GM23338 (cell line): ENCODE data around the gene PRELID2. TPM values are rescaled to one million over a fixed set of nuclear protein-coding genes. Genes with fewer than 3 reads are reported as not detected.

ENCODE experiments used
- ATAC-seq: fragments of 200-7000 bp; cut with Tn5 transposase; 3 replicates; pipeline ENCODE4 v1.9.1; 2020
- DNase-seq: peaks from one replicate; pipeline ENCODE4 v3.0.0-alpha.2; 2015; ENCODE audit warnings: low spot score
- H2AFZ ChIP-seq: fragments of 200-600 bp; sonication (generic); 2 replicates; pipeline ENCODE4 v1.8.0; 2016; ENCODE audit warnings: antibody characterized with exemption, mild to moderate bottlenecking, moderate library complexity
- H3F3A ChIP-seq: fragments of 200-600 bp; sonication (generic); replicated peaks from 2 replicates; pipeline ENCODE4 v1.8.0; 2017; ENCODE audit warnings: antibody characterized with exemption, mixed run types, low read depth
- H3K27ac ChIP-seq: fragments of 200-600 bp; sonication (generic); 2 replicates; pipeline ENCODE4 v1.6.1; 2016; ENCODE audit warnings: low read depth
- H3K27me3 ChIP-seq: fragments of 200-600 bp; sonication (generic); 2 replicates; pipeline ENCODE4 v1.8.0; 2016; ENCODE audit warnings: mild to moderate bottlenecking, mixed run types, moderate library complexity; ENCODE audit not compliant: insufficient read depth
- H3K36me3 ChIP-seq: fragments of 200-600 bp; sonication (generic); 2 replicates; pipeline ENCODE4 v1.8.0; 2016; ENCODE audit warnings: mild to moderate bottlenecking; ENCODE audit not compliant: insufficient read depth
- H3K4me1 ChIP-seq: fragments of 200-600 bp; sonication (generic); 2 replicates; pipeline ENCODE4 v1.8.0; 2016; ENCODE audit warnings: mild to moderate bottlenecking, moderate library complexity; ENCODE audit not compliant: insufficient read depth
- H3K4me2 ChIP-seq: fragments of 200-600 bp; sonication (generic); 2 replicates; pipeline ENCODE4 v1.7.1; 2017; ENCODE audit warnings: mixed run types
- H3K4me3 ChIP-seq: fragments of 200-600 bp; sonication (generic); 2 replicates; pipeline ENCODE4 v1.6.1; 2016; ENCODE audit warnings: mixed run types
- H3K79me2 ChIP-seq: fragments of 200-600 bp; sonication (generic); replicated peaks from 2 replicates; pipeline ENCODE4 v1.8.0; 2017; ENCODE audit warnings: mild to moderate bottlenecking; ENCODE audit not compliant: insufficient read depth
- H3K9me2 ChIP-seq: fragments of 200-600 bp; sonication (generic); 2 replicates; pipeline ENCODE4 v1.8.0; 2017; ENCODE audit not compliant: insufficient read depth
- H4K20me1 ChIP-seq: fragments of 200-600 bp; sonication (generic); replicated peaks from 2 replicates; pipeline ENCODE4 v1.8.0; 2017; ENCODE audit warnings: mild to moderate bottlenecking; ENCODE audit not compliant: insufficient read depth
- H3K27ac Mint-ChIP-seq: 2 replicates; pipeline ENCODE4 v1.8.0; 2020; ENCODE audit warnings: inconsistent platforms, mild to moderate bottlenecking, moderate library complexity, mixed read lengths
- H3K27me3 Mint-ChIP-seq: 3 replicates; pipeline ENCODE4 v1.8.0; 2022; ENCODE audit warnings: low read depth, mild to moderate bottlenecking, moderate library complexity, mixed read lengths, inconsistent platforms; ENCODE audit not compliant: insufficient read depth, poor library complexity
- H3K36me3 Mint-ChIP-seq: 3 replicates; pipeline ENCODE4 v1.8.0; 2021; ENCODE audit warnings: low read depth, mild to moderate bottlenecking, inconsistent platforms, moderate library complexity, mixed read lengths
- H3K4me1 Mint-ChIP-seq: 3 replicates; pipeline ENCODE4 v1.8.0; 2020; ENCODE audit warnings: mild to moderate bottlenecking, inconsistent platforms, mixed read lengths
- H3K4me3 Mint-ChIP-seq: 3 replicates; pipeline ENCODE4 v1.8.0; 2021; ENCODE audit warnings: moderate library complexity, mild to moderate bottlenecking, inconsistent platforms, mixed read lengths
- H3K9me3 Mint-ChIP-seq: 3 replicates; pipeline ENCODE4 v1.8.0; 2020; ENCODE audit warnings: moderate library complexity, mild to moderate bottlenecking, inconsistent platforms, mixed read lengths
- CREB1 ChIP-seq: fragments of 250-450 bp; sonication (Bioruptor Pico); IDR thresholded peaks from 2 replicates; pipeline ENCODE4 v1.5.0; 2020; ENCODE audit warnings: low read depth, mild to moderate bottlenecking, moderate library complexity
- EZH2 ChIP-seq: fragments of 200-600 bp; sonication (generic); IDR thresholded peaks from one replicate; pipeline ENCODE4 v1.8.0; 2017; ENCODE audit warnings: antibody characterized with exemption, mild to moderate bottlenecking, low read depth; ENCODE audit not compliant: unreplicated experiment
- EZH2phosphoT487 ChIP-seq: fragments of 200-600 bp; sonication (generic); IDR thresholded peaks from one replicate; pipeline ENCODE4 v1.8.1; 2018; ENCODE audit warnings: antibody characterized with exemption; ENCODE audit not compliant: unreplicated experiment
- JUNB ChIP-seq: IDR thresholded peaks from one replicate; pipeline ENCODE4 v1.6.1; 2016; ENCODE audit warnings: antibody characterized with exemption; ENCODE audit not compliant: unreplicated experiment
- NANOG ChIP-seq: IDR thresholded peaks from 2 replicates; pipeline ENCODE4 v1.6.1; 2016; ENCODE audit warnings: antibody characterized with exemption, borderline replicate concordance
- POLR2AphosphoS5 ChIP-seq: IDR thresholded peaks from 2 replicates; pipeline ENCODE4 v1.6.1; 2016; ENCODE audit warnings: antibody characterized with exemption, low read depth
- STAT1 ChIP-seq: IDR thresholded peaks from one replicate; pipeline ENCODE4 v1.6.1; 2016; ENCODE audit warnings: antibody characterized with exemption; ENCODE audit not compliant: unreplicated experiment
- ZNF114 ChIP-seq: fragments of 250-450 bp; sonication (Bioruptor Pico); IDR thresholded peaks from 2 replicates; pipeline ENCODE4 v1.5.0; 2020; ENCODE audit warnings: mild to moderate bottlenecking, moderate library complexity
- ZNF331 ChIP-seq: fragments of 250-450 bp; sonication (Bioruptor Pico); IDR thresholded peaks from 2 replicates; pipeline ENCODE4 v1.5.0; 2020; ENCODE audit warnings: low read depth, mild to moderate bottlenecking, moderate library complexity
- polyA plus RNA-seq: library from polyadenylated mRNA; unstranded; fragments of >200 nt; fragmentation: Nextera tagmentation; extraction: Ambion mirVana; gene quantifications from 2 replicates; pipeline ENCODE4 v1.2.1, GENCODE V29; 2016
- total RNA-seq: library from RNA; depleted of rRNA; stranded (reverse); fragments of >200 nt; shearing (Covaris generic); gene quantifications from 2 replicates; pipeline ENCODE4 v1.2.3, GENCODE V29; 2014
- TF ChIP-seq, protein P1 (sequence below): IDR thresholded peaks from one replicate; pipeline ENCODE4 v1.6.1; 2018; ENCODE audit warnings: antibody characterized with exemption; ENCODE audit not compliant: unreplicated experiment
- TF ChIP-seq, protein P2 (sequence below): fragments of 250-450 bp; sonication (Bioruptor Pico); IDR thresholded peaks from 2 replicates; pipeline ENCODE4 v1.5.0; 2020; ENCODE audit warnings: mild to moderate bottlenecking, moderate library complexity
- TF ChIP-seq, protein P3 (sequence below): IDR thresholded peaks from 2 replicates; pipeline ENCODE4 v1.6.1; 2016; ENCODE audit warnings: antibody characterized with exemption
- TF ChIP-seq, protein P4 (sequence below), 2 experiments: fragments of 200-600 bp in 1 of 2; sonication (generic) in 1 of 2; conservative IDR thresholded peaks; 2 replicates each; pipeline versions ENCODE4 v1.5.1 to v1.6.1; 2016 to 2017; ENCODE audit warnings: antibody characterized with exemption in 2 of 2, low read depth in 2 of 2, mild to moderate bottlenecking in 2 of 2, moderate library complexity in 1 of 2

Gene PRELID2
- total and polyA plus RNA-seq, 2 experiments from 2014 or later = 9.3 to 9.8 TPM

DNA sequence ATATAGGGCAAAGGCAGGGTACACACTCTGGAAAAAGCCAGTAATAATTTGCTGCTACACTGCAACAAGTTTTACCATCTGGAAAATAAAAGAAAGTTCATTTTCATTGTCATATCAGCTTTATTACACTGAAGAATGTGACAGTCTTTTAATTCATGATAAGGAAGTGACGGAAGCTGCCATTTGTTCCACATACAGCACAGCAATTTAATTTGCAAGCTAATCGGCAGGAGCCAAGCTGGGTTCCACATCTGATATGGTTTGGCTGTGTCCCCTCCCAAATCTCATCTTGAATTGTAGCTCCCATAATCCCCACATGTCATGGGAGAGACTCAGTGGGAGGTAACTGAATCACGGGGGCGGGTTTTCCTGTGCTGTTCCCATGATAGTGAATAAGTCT, 16.5 kb downstream of the PRELID2 start:
- no peaks in the 10 kb centered on the region for H3K4me1 Mint-ChIP-seq
- H4K20me1 ChIP-seq = no peaks in the 10 kb centered on the region
- no peak overlapping the region for H3K4me3 Mint-ChIP-seq
- H3K9me3 Mint-ChIP-seq = no peaks in the 10 kb centered on the region
- no peaks in the 10 kb centered on the region for H3K9me2 ChIP-seq
- H3K36me3 Mint-ChIP-seq = no peaks in the 10 kb centered on the region
- H3K27ac ChIP-seq = no peak overlapping the region
- H3F3A ChIP-seq = no peaks in the 10 kb centered on the region
- DNase-seq (no peak), ATAC-seq (no peak)
- no peaks in the 10 kb centered on the region for H3K27me3 ChIP-seq
- no peak overlapping the region for H3K4me2 ChIP-seq
- no peaks in the 10 kb centered on the region for H3K79me2 ChIP-seq
- peaks cover 2% of the 10 kb centered on the region for H3K27me3 Mint-ChIP-seq
- H3K4me3 ChIP-seq = no peak overlapping the region
- no peaks in the 10 kb centered on the region for H3K36me3 ChIP-seq
- H2AFZ ChIP-seq = no peak overlapping the region
- H3K4me1 ChIP-seq = no peaks in the 10 kb centered on the region
- no peak overlapping the region for H3K27ac Mint-ChIP-seq
- no peak for TF ChIP-seq STAT1
- TF ChIP-seq ZNF331 (CRISPR knock-in tag) = no peak
- TF ChIP-seq, protein P1, sequence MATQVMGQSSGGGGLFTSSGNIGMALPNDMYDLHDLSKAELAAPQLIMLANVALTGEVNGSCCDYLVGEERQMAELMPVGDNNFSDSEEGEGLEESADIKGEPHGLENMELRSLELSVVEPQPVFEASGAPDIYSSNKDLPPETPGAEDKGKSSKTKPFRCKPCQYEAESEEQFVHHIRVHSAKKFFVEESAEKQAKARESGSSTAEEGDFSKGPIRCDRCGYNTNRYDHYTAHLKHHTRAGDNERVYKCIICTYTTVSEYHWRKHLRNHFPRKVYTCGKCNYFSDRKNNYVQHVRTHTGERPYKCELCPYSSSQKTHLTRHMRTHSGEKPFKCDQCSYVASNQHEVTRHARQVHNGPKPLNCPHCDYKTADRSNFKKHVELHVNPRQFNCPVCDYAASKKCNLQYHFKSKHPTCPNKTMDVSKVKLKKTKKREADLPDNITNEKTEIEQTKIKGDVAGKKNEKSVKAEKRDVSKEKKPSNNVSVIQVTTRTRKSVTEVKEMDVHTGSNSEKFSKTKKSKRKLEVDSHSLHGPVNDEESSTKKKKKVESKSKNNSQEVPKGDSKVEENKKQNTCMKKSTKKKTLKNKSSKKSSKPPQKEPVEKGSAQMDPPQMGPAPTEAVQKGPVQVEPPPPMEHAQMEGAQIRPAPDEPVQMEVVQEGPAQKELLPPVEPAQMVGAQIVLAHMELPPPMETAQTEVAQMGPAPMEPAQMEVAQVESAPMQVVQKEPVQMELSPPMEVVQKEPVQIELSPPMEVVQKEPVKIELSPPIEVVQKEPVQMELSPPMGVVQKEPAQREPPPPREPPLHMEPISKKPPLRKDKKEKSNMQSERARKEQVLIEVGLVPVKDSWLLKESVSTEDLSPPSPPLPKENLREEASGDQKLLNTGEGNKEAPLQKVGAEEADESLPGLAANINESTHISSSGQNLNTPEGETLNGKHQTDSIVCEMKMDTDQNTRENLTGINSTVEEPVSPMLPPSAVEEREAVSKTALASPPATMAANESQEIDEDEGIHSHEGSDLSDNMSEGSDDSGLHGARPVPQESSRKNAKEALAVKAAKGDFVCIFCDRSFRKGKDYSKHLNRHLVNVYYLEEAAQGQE = no peak
- no peak for TF ChIP-seq EZH2
- no peak for TF ChIP-seq EZH2phosphoT487
- TF ChIP-seq, protein P2, sequence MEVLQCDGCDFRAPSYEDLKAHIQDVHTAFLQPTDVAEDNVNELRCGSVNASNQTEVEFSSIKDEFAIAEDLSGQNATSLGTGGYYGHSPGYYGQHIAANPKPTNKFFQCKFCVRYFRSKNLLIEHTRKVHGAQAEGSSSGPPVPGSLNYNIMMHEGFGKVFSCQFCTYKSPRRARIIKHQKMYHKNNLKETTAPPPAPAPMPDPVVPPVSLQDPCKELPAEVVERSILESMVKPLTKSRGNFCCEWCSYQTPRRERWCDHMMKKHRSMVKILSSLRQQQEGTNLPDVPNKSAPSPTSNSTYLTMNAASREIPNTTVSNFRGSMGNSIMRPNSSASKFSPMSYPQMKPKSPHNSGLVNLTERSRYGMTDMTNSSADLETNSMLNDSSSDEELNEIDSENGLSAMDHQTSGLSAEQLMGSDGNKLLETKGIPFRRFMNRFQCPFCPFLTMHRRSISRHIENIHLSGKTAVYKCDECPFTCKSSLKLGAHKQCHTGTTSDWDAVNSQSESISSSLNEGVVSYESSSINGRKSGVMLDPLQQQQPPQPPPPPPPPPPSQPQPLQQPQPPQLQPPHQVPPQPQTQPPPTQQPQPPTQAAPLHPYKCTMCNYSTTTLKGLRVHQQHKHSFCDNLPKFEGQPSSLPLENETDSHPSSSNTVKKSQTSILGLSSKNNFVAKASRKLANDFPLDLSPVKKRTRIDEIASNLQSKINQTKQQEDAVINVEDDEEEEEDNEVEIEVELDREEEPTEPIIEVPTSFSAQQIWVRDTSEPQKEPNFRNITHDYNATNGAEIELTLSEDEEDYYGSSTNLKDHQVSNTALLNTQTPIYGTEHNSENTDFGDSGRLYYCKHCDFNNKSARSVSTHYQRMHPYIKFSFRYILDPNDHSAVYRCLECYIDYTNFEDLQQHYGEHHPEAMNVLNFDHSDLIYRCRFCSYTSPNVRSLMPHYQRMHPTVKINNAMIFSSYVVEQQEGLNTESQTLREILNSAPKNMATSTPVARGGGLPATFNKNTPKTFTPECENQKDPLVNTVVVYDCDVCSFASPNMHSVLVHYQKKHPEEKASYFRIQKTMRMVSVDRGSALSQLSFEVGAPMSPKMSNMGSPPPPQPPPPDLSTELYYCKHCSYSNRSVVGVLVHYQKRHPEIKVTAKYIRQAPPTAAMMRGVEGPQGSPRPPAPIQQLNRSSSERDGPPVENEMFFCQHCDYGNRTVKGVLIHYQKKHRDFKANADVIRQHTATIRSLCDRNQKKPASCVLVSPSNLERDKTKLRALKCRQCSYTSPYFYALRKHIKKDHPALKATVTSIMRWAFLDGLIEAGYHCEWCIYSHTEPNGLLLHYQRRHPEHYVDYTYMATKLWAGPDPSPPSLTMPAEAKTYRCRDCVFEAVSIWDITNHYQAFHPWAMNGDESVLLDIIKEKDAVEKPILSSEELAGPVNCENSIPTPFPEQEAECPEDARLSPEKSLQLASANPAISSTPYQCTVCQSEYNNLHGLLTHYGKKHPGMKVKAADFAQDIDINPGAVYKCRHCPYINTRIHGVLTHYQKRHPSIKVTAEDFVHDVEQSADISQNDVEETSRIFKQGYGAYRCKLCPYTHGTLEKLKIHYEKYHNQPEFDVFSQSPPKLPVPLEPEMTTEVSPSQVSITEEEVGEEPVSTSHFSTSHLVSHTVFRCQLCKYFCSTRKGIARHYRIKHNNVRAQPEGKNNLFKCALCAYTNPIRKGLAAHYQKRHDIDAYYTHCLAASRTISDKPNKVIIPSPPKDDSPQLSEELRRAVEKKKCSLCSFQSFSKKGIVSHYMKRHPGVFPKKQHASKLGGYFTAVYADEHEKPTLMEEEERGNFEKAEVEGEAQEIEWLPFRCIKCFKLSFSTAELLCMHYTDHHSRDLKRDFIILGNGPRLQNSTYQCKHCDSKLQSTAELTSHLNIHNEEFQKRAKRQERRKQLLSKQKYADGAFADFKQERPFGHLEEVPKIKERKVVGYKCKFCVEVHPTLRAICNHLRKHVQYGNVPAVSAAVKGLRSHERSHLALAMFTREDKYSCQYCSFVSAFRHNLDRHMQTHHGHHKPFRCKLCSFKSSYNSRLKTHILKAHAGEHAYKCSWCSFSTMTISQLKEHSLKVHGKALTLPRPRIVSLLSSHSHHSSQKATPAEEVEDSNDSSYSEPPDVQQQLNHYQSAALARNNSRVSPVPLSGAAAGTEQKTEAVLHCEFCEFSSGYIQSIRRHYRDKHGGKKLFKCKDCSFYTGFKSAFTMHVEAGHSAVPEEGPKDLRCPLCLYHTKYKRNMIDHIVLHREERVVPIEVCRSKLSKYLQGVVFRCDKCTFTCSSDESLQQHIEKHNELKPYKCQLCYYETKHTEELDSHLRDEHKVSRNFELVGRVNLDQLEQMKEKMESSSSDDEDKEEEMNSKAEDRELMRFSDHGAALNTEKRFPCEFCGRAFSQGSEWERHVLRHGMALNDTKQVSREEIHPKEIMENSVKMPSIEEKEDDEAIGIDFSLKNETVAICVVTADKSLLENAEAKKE (CRISPR knock-in tag) = no peak
- no peak for TF ChIP-seq CREB1
- TF ChIP-seq NANOG = no peak
- TF ChIP-seq ZNF114 = no peak
- no peak for TF ChIP-seq POLR2AphosphoS5
- no peak for TF ChIP-seq JUNB
- TF ChIP-seq, protein P3, sequence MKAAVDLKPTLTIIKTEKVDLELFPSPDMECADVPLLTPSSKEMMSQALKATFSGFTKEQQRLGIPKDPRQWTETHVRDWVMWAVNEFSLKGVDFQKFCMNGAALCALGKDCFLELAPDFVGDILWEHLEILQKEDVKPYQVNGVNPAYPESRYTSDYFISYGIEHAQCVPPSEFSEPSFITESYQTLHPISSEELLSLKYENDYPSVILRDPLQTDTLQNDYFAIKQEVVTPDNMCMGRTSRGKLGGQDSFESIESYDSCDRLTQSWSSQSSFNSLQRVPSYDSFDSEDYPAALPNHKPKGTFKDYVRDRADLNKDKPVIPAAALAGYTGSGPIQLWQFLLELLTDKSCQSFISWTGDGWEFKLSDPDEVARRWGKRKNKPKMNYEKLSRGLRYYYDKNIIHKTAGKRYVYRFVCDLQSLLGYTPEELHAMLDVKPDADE = no peak
- TF ChIP-seq, protein P4, sequence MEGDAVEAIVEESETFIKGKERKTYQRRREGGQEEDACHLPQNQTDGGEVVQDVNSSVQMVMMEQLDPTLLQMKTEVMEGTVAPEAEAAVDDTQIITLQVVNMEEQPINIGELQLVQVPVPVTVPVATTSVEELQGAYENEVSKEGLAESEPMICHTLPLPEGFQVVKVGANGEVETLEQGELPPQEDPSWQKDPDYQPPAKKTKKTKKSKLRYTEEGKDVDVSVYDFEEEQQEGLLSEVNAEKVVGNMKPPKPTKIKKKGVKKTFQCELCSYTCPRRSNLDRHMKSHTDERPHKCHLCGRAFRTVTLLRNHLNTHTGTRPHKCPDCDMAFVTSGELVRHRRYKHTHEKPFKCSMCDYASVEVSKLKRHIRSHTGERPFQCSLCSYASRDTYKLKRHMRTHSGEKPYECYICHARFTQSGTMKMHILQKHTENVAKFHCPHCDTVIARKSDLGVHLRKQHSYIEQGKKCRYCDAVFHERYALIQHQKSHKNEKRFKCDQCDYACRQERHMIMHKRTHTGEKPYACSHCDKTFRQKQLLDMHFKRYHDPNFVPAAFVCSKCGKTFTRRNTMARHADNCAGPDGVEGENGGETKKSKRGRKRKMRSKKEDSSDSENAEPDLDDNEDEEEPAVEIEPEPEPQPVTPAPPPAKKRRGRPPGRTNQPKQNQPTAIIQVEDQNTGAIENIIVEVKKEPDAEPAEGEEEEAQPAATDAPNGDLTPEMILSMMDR (conservative IDR thresholded peaks at IDR 0.05; ENCODE audit: low read depth in 2 of 2) = no peak
